PC-9 (cell line): ENCODE results near the gene PDE1C. TPM values are rescaled to one million over a fixed set of nuclear protein-coding genes. Genes with fewer than 3 reads are reported as not detected.

Source experiments
- BruUV-seq: library from RNA; stranded (reverse); fragments of 400-500 nt; replicated peaks from 2 replicates; lab custom pipeline; 2021; lab: Mats Ljungman, UMichigan
- CTCF ChIA-PET: fragments of 300-600 bp; sonication (Branson Sonifier 250); formaldehyde crosslinking; loops from one replicate; lab custom pipeline; 2022; ENCODE audit warnings: antibody characterized with exemption; lab: Charles Lee
- POLR2A ChIA-PET: fragments of 300-600 bp; sonication (Branson Sonifier 250); formaldehyde crosslinking; loops from one replicate; lab custom pipeline; 2022; ENCODE audit warnings: antibody characterized with exemption; ENCODE audit not compliant: unreplicated experiment; lab: Charles Lee
- DNase-seq, 2 experiments: peaks; one replicate each; pipeline versions ENCODE4 v3.0.0 to v3.0.0-alpha.2; 2015 to 2022; ENCODE audit warnings: mixed read lengths in 1 of 2
- H2AFZ ChIP-seq: fragments of 200-600 bp; sonication (generic); 2 replicates; pipeline ENCODE4 v1.8.1; 2017; ENCODE audit warnings: antibody characterized with exemption
- H3F3A ChIP-seq: fragments of 200-600 bp; sonication (generic); 2 replicates; pipeline ENCODE4 v1.8.1; 2017; ENCODE audit warnings: antibody characterized with exemption, mild to moderate bottlenecking, low read depth; ENCODE audit not compliant: insufficient read depth
- H3K27ac ChIP-seq: fragments of 200-600 bp; sonication (generic); 2 replicates; pipeline ENCODE4 v1.6.1; 2016; ENCODE audit warnings: mixed run types
- H3K27me3 ChIP-seq: fragments of 200-600 bp; sonication (generic); 2 replicates; pipeline ENCODE4 v1.6.1; 2016; ENCODE audit warnings: low read depth, mixed run types; ENCODE audit not compliant: insufficient read depth
- H3K36me3 ChIP-seq: fragments of 200-600 bp; sonication (generic); 2 replicates; pipeline ENCODE4 v1.6.1; 2016; ENCODE audit warnings: low read depth, mixed run types
- H3K4me1 ChIP-seq: fragments of 200-600 bp; sonication (generic); replicated peaks from 2 replicates; pipeline ENCODE4 v1.6.1; 2016; ENCODE audit warnings: mixed run types; ENCODE audit not compliant: insufficient read depth
- H3K4me2 ChIP-seq: fragments of 200-600 bp; sonication (generic); 2 replicates; pipeline ENCODE4 v1.6.1; 2017; ENCODE audit warnings: mixed run types
- H3K4me3 ChIP-seq: fragments of 200-600 bp; sonication (generic); 2 replicates; pipeline ENCODE4 v1.6.1; 2016; ENCODE audit warnings: mixed run types
- H3K79me2 ChIP-seq: fragments of 200-600 bp; sonication (generic); 2 replicates; pipeline ENCODE4 v1.6.1; 2017; ENCODE audit warnings: low read depth, mixed run types
- H3K9me2 ChIP-seq: fragments of 200-600 bp; sonication (generic); 2 replicates; pipeline ENCODE4 v1.8.1; 2017; ENCODE audit warnings: mild to moderate bottlenecking; ENCODE audit not compliant: insufficient read depth
- H3K9me3 ChIP-seq: fragments of 200-600 bp; sonication (generic); 2 replicates; pipeline ENCODE4 v1.8.1; 2016; ENCODE audit warnings: low read depth; ENCODE audit not compliant: insufficient read depth
- H4K20me1 ChIP-seq: fragments of 200-600 bp; sonication (generic); 2 replicates; pipeline ENCODE4 v1.8.1; 2017; ENCODE audit not compliant: insufficient read depth
- CTCF ChIP-seq: fragments of 200-600 bp; sonication (generic); conservative IDR thresholded peaks from 2 replicates; pipeline ENCODE4 v1.6.1; 2017; ENCODE audit warnings: mixed run types, antibody characterized with exemption, mild to moderate bottlenecking, moderate library complexity
- EZH2 ChIP-seq: fragments of 200-600 bp; sonication (generic); IDR thresholded peaks from 2 replicates; pipeline ENCODE4 v1.8.0; 2017; ENCODE audit warnings: antibody characterized with exemption, low read depth
- intact Hi-C: fragments of 100-400 bp; cut with micrococcal nuclease; formaldehyde crosslinking; loops from one replicate; pipeline ENCODE4 v1.10.0; 2022; ENCODE audit not compliant: unreplicated experiment
- total RNA-seq: library from RNA; stranded (reverse); gene quantifications from 2 replicates; pipeline ENCODE4 v1.2.3, GENCODE V29; 2021

Gene PDE1C
- total RNA-seq, 1 experiment from 2014 or later, result 1.7 TPM

- POLR2A ChIA-PET, result interaction anchor here (0.6 kb wide), 1 partner anchor 134 kb away, joined by 7 read pairs; no protein-coding TSS in a partner anchor
Measured at GRCh38 chr7:31767686-31768358, 302.4 kb downstream of the PDE1C start.

GRCh38 chr7:31764462-31764861 is 305.7 kb downstream of the PDE1C start:
- POLR2A ChIA-PET, result no interaction called here
- no peak for DNase-seq
- Histone ChIP-seq H3K4me2 (no peak overlapping the region), H2AFZ (no peak overlapping the region; the same call in 1 of the 2 replicates), H3K27me3 (peaks cover 30% of the 10 kb centered on the region), H4K20me1 (no peaks in the 10 kb centered on the region), H3K27ac (no peak overlapping the region), H3K4me1 (no peaks in the 10 kb centered on the region), H3K36me3 (no peaks in the 10 kb centered on the region), H3K9me2 (peaks cover 2% of the 10 kb centered on the region; the same call in 1 of the 2 replicates), H3K4me3 (no peak overlapping the region), H3K79me2 (no peaks in the 10 kb centered on the region), H3F3A (no peaks in the 10 kb centered on the region), H3K9me3 (no peaks in the 10 kb centered on the region)
- CTCF ChIA-PET, result no interaction called here
- BruUV-seq, result no TSS peak
- TF ChIP-seq CTCF (no peak), EZH2 (no peak)
- intact Hi-C loops, result no loop called here

More at GRCh38 chr7:31767686-31768358, 302.4 kb downstream of the PDE1C start:
- Histone ChIP-seq H3K79me2 (no peaks in the 10 kb centered on the region), H3K4me3 (no peak overlapping the region), H3K4me1 (no peaks in the 10 kb centered on the region), H3F3A (no peaks in the 10 kb centered on the region), H3K27me3 (peaks cover 30% of the 10 kb centered on the region), H3K4me2 (no peak overlapping the region), H3K36me3 (no peaks in the 10 kb centered on the region), H3K27ac (no peak overlapping the region), H2AFZ (no peak overlapping the region), H3K9me3 (no peaks in the 10 kb centered on the region), H4K20me1 (no peaks in the 10 kb centered on the region), H3K9me2 (no peaks in the 10 kb centered on the region)
- CTCF ChIA-PET, result no interaction called here
- no TSS peak for BruUV-seq
- DNase-seq, result no peak
- TF ChIP-seq CTCF (no peak), EZH2 (no peak)
- intact Hi-C loops, result no loop called here

GRCh38 chr7:31763548-31763947 is 306.7 kb downstream of the PDE1C start:
- Histone ChIP-seq H3K36me3 (no peaks in the 10 kb centered on the region), H4K20me1 (no peaks in the 10 kb centered on the region), H3K27ac (no peak overlapping the region), H3F3A (no peaks in the 10 kb centered on the region), H3K27me3 (peaks cover 23% of the 10 kb centered on the region), H3K9me3 (no peaks in the 10 kb centered on the region), H3K9me2 (peaks cover 2% of the 10 kb centered on the region; the same call in 1 of the 2 replicates), H3K4me1 (no peaks in the 10 kb centered on the region), H3K4me2 (no peak overlapping the region), H3K4me3 (no peak overlapping the region), H2AFZ (no peak overlapping the region), H3K79me2 (no peaks in the 10 kb centered on the region)
- BruUV-seq, result no TSS peak
- DNase-seq, result no peak
- intact Hi-C loops, result no loop called here
- ChIA-PET CTCF (interaction anchor here (0.5 kb wide), 1 partner anchor 977 kb away, joined by 3 read pairs; no protein-coding TSS in a partner anchor), POLR2A (no interaction called here)
- TF ChIP-seq CTCF, result peak; percentile 60
- TF ChIP-seq EZH2, result no peak
